Measurements from ENCODE around the gene EGFLAM. TPM values are rescaled to one million over a fixed set of nuclear protein-coding genes. Genes with fewer than 3 reads are reported as not detected.

The EGFLAM gene
- total and polyA plus RNA-seq, 2 experiments from 2014 or later, result 6.5 to 9.0 TPM

- no peaks in the 10 kb centered on the region for H3K79me2 ChIP-seq
- WGBS (ENCODE audit: low lambda C conversion rate, missing lambda C conversion rate), result 93% methylated on average over 7 of the region's 7 CpGs
- H2AFZ ChIP-seq, result no peak overlapping the region
- no peak for DNase-seq (ENCODE audit: low spot score)
- no peaks in the 10 kb centered on the region for H3K36me3 ChIP-seq (replicated peaks; ENCODE audit: insufficient read depth, low read depth)
- H3K4me2 ChIP-seq, result no peak overlapping the region
- H3K4me3 ChIP-seq, result no peak overlapping the region
- H3K9me2 ChIP-seq (replicated peaks; ENCODE audit: insufficient read depth), result no peaks in the 10 kb centered on the region
- H3K27me3 ChIP-seq, result no peaks in the 10 kb centered on the region
- H3K27ac ChIP-seq, result no peak overlapping the region
- TF ChIP-seq EZH2phosphoT487 (IDR thresholded peaks at IDR 0.05; ENCODE audit: low read depth, severe bottlenecking, unreplicated experiment) (no peak), CTCF (IDR thresholded peaks at IDR 0.05; ENCODE audit: poor library complexity) (no peak), EZH2 (IDR thresholded peaks at IDR 0.05; ENCODE audit: borderline replicate concordance) (no peak)
- H3K4me1 ChIP-seq (ENCODE audit: insufficient read depth), result no peaks in the 10 kb centered on the region
- H4K20me1 ChIP-seq (ENCODE audit: insufficient read depth, poor library complexity, severe bottlenecking), result no peaks in the 10 kb centered on the region
- no peaks in the 10 kb centered on the region for H3K9me3 ChIP-seq (ENCODE audit: low read depth)
Observed at GRCh38 chr5:38443390-38443789, 185.0 kb downstream of the EGFLAM start.

- H3K4me3 ChIP-seq, result no peak overlapping the region
- no peaks in the 10 kb centered on the region for H3K9me2 ChIP-seq (replicated peaks; ENCODE audit: insufficient read depth)
- no peak overlapping the region for H3K4me2 ChIP-seq
- H3K27ac ChIP-seq, result no peak overlapping the region
- no peak for DNase-seq (ENCODE audit: low spot score)
- 87% methylated on average over 24 of the region's 24 CpGs for WGBS (ENCODE audit: low lambda C conversion rate, missing lambda C conversion rate)
- no peaks in the 10 kb centered on the region for H3K36me3 ChIP-seq (replicated peaks; ENCODE audit: insufficient read depth, low read depth)
- H3K9me3 ChIP-seq (ENCODE audit: low read depth), result no peaks in the 10 kb centered on the region
- H3K27me3 ChIP-seq, result no peaks in the 10 kb centered on the region
- TF ChIP-seq EZH2phosphoT487 (IDR thresholded peaks at IDR 0.05; ENCODE audit: low read depth, severe bottlenecking, unreplicated experiment), result no peak
- no peak for TF ChIP-seq EZH2 (IDR thresholded peaks at IDR 0.05; ENCODE audit: borderline replicate concordance)
- TF ChIP-seq CTCF (IDR thresholded peaks at IDR 0.05; ENCODE audit: poor library complexity), result no peak
- H4K20me1 ChIP-seq (ENCODE audit: insufficient read depth, poor library complexity, severe bottlenecking), result no peaks in the 10 kb centered on the region
- no peaks in the 10 kb centered on the region for H3K4me1 ChIP-seq (ENCODE audit: insufficient read depth)
- no peak overlapping the region for H2AFZ ChIP-seq
- H3K79me2 ChIP-seq, result no peaks in the 10 kb centered on the region
Observed at GRCh38 chr5:38445374-38446028, 187.1 kb downstream of the EGFLAM start.

- Histone ChIP-seq H4K20me1 (ENCODE audit: insufficient read depth, poor library complexity, severe bottlenecking) (no peaks in the 10 kb centered on the region), H3K4me1 (ENCODE audit: insufficient read depth) (no peaks in the 10 kb centered on the region), H3K27me3 (no peaks in the 10 kb centered on the region), H3K36me3 (replicated peaks; ENCODE audit: insufficient read depth, low read depth) (no peaks in the 10 kb centered on the region), H2AFZ (no peak overlapping the region), H3K4me2 (no peak overlapping the region), H3K27ac (no peak overlapping the region), H3K79me2 (no peaks in the 10 kb centered on the region), H3K9me2 (replicated peaks; ENCODE audit: insufficient read depth) (no peaks in the 10 kb centered on the region), H3K4me3 (no peak overlapping the region), H3K9me3 (ENCODE audit: low read depth) (no peaks in the 10 kb centered on the region)
- no peak for DNase-seq (ENCODE audit: low spot score)
- TF ChIP-seq CTCF (IDR thresholded peaks at IDR 0.05; ENCODE audit: poor library complexity) (no peak), EZH2 (IDR thresholded peaks at IDR 0.05; ENCODE audit: borderline replicate concordance) (no peak), EZH2phosphoT487 (IDR thresholded peaks at IDR 0.05; ENCODE audit: low read depth, severe bottlenecking, unreplicated experiment) (no peak)
- WGBS (ENCODE audit: low lambda C conversion rate, missing lambda C conversion rate), result 92% methylated on average over 19 of the region's 21 CpGs
Observed at GRCh38 chr5:38446029-38446522, 187.7 kb downstream of the EGFLAM start.
